Testis (tissue), 3 donors: Measurements from ENCODE around the gene WDR18. TPM values are rescaled to one million over a fixed set of nuclear protein-coding genes. Genes with fewer than 3 reads are reported as not detected.

Source experiments
- DNase-seq: peaks from one replicate; pipeline ENCODE4 v3.0.0-alpha.2; 2019
- H3K27ac ChIP-seq, 2 donors: fragments of 200-600 bp; sonication (generic); one replicate each; pipeline ENCODE4 v1.5.1; 2019
- H3K27me3 ChIP-seq: fragments of 200-600 bp; sonication (generic); one replicate; pipeline ENCODE4 v1.5.1; 2019
- H3K36me3 ChIP-seq: fragments of 200-600 bp; sonication (generic); one replicate; pipeline ENCODE4 v1.5.1; 2017; ENCODE audit warnings: low read depth; ENCODE audit errors: missing control alignments
- H3K4me1 ChIP-seq: fragments of 200-600 bp; sonication (generic); one replicate; pipeline ENCODE4 v1.5.1; 2019
- H3K4me3 ChIP-seq, 2 donors: fragments of 200-600 bp; sonication (generic); one replicate each; pipeline ENCODE4 v1.5.1; 2017 to 2019
- H3K9me3 ChIP-seq: fragments of 200-600 bp; sonication (generic); one replicate; pipeline ENCODE4 v1.5.1; 2017
- CTCF ChIP-seq, 3 experiments: fragments of 450-650 bp in 2 of 3; fragments of 200-600 bp in 1 of 3; sonication (generic) in 1 of 3; IDR thresholded peaks; one replicate each; pipeline ENCODE4 v1.5.1; 2016 to 2019; ENCODE audit warnings: antibody characterized with exemption in 3 of 3, mild to moderate bottlenecking in 2 of 3, moderate library complexity in 1 of 3
- POLR2A ChIP-seq: fragments of 450-650 bp; IDR thresholded peaks from one replicate; pipeline ENCODE4 v1.6.1; 2017; ENCODE audit warnings: antibody characterized with exemption, mild to moderate bottlenecking, moderate library complexity
- WGBS, 2 donors: methylation state at CpG; one replicate each; pipeline ENCODE4 v1.1.5; 2018; 5-methylcytosine and 5-hydroxymethylcytosine counted together
- intact Hi-C: fragments of 100-400 bp; cut with DNase I; formaldehyde crosslinking; loops from one replicate; pipeline ENCODE4 v1.15.1; 2023; ENCODE audit warnings: low total_unique reads
- polyA plus RNA-seq: library from polyadenylated mRNA; stranded (reverse); fragments of 350-450 nt; fragmentation: Illumina TruSeq; extraction: RNeasy Lipid Tissue Mini Kit (QIAGEN cat#74804); gene quantifications from one replicate; pipeline ENCODE4 v1.2.3, GENCODE V29; 2014; ENCODE audit warnings: low read depth, low replicate concordance; ENCODE audit not compliant: insufficient read depth
- total RNA-seq, 2 donors: library from RNA; depleted of rRNA; stranded (reverse); fragments of >200 nt; gene quantifications; one replicate each; pipeline ENCODE4 v1.2.3, GENCODE V29; 2016

WDR18 gene
- total and polyA plus RNA-seq, 3 donors from 2014 or later, result 38.7 to 108 (median 70.9) TPM

- Histone ChIP-seq H3K4me3 (no peak overlapping the region), H3K27ac (no peak overlapping the region), H3K36me3 (no peaks in the 10 kb centered on the region), H3K9me3 (no peaks in the 10 kb centered on the region), H3K27me3 (no peaks in the 10 kb centered on the region), H3K4me1 (peaks cover 18% of the 10 kb centered on the region)
- 57 to 75% methylated on average over 22 of the region's 22 CpGs for WGBS, 2 donors
- DNase-seq, result no peak
- intact Hi-C loops, result no loop called here
- no peak for TF ChIP-seq POLR2A
- TF ChIP-seq CTCF (IDR thresholded peaks at IDR 0.05), result no peak
Measured at GRCh38 chr19:944663-945241, 39.4 kb upstream of the WDR18 start.

- intact Hi-C loops, result no loop called here
- 91 to 93% methylated on average over 17 to 37 of the region's 37 CpGs for WGBS, 2 donors
- no peak for DNase-seq
- Histone ChIP-seq H3K36me3 (no peaks in the 10 kb centered on the region), H3K27ac (no peak overlapping the region), H3K4me3 (no peak overlapping the region), H3K4me1 (peaks cover 14% of the 10 kb centered on the region), H3K27me3 (no peaks in the 10 kb centered on the region), H3K9me3 (no peaks in the 10 kb centered on the region)
- TF ChIP-seq CTCF (IDR thresholded peaks at IDR 0.05) (no peak), POLR2A (no peak)
Measured at GRCh38 chr19:945401-946252, 38.5 kb upstream of the WDR18 start.

GRCh38 chr19:947090-947706 is 36.9 kb upstream of the WDR18 start:
- H3K27ac ChIP-seq, result no peak overlapping the region
- DNase-seq, result no peak
- WGBS, 2 donors, result 88 to 95% methylated on average over 8 to 30 of the region's 30 CpGs

GRCh38 chr19:947707-948539 is 36.2 kb upstream of the WDR18 start:
- 88 to 94% methylated on average over 13 to 46 of the region's 47 CpGs for WGBS, 2 donors
- no peaks in the 10 kb centered on the region for H3K27me3 ChIP-seq
- no peak overlapping the region for H3K27ac ChIP-seq
- no peak overlapping the region for H3K4me3 ChIP-seq
- TF ChIP-seq POLR2A, result no peak
- no peak for TF ChIP-seq CTCF (IDR thresholded peaks at IDR 0.05)
- peak; percentile 49 for DNase-seq
- no peaks in the 10 kb centered on the region for H3K9me3 ChIP-seq
- intact Hi-C loops, result no loop called here
- no peaks in the 10 kb centered on the region for H3K36me3 ChIP-seq
- H3K4me1 ChIP-seq, result peaks cover 11% of the 10 kb centered on the region

More at GRCh38 chr19:947090-947706, 36.9 kb upstream of the WDR18 start:
- Histone ChIP-seq H3K4me1 (peaks cover 11% of the 10 kb centered on the region), H3K9me3 (no peaks in the 10 kb centered on the region), H3K4me3 (no peak overlapping the region), H3K27me3 (no peaks in the 10 kb centered on the region), H3K36me3 (no peaks in the 10 kb centered on the region)
- TF ChIP-seq POLR2A (no peak), CTCF (IDR thresholded peaks at IDR 0.05) (no peak)
- intact Hi-C loops, result no loop called here
